Neuronal stem cell (in vitro differentiated cells): ENCODE results near the gene PITX3.
A peak's percentile ranks its signal among the peaks of the same experiment; 100 is the strongest.

ENCODE experiments used
- DNase-seq: peaks from one replicate; pipeline ENCODE4 v3.0.0-alpha.2; 2013; ENCODE audit warnings: low spot score
- H2AFZ ChIP-seq: one replicate; pipeline ENCODE4 v1.6.1; 2013; ENCODE audit warnings: mild to moderate bottlenecking, low read length, inconsistent platforms
- H2AK5ac ChIP-seq: 2 replicates; pipeline ENCODE4 v1.6.1; 2013; ENCODE audit warnings: low read depth, mild to moderate bottlenecking, inconsistent platforms, low read length, moderate library complexity, mixed read lengths
- H2BK120ac ChIP-seq: 2 replicates; pipeline ENCODE4 v1.6.1; 2013; ENCODE audit warnings: low read depth, mild to moderate bottlenecking, inconsistent platforms, low read length, moderate library complexity, mixed read lengths
- H2BK12ac ChIP-seq: one replicate; pipeline ENCODE4 v1.6.1; 2013; ENCODE audit warnings: low read length, inconsistent platforms
- H2BK15ac ChIP-seq: 2 replicates; pipeline ENCODE4 v1.6.1; 2013; ENCODE audit warnings: mild to moderate bottlenecking, low read length, inconsistent platforms, mixed read lengths
- H2BK5ac ChIP-seq: one replicate; pipeline ENCODE4 v1.6.1; 2013; ENCODE audit warnings: inconsistent platforms, mild to moderate bottlenecking, low read length, moderate library complexity
- H3K14ac ChIP-seq: one replicate; pipeline ENCODE4 v1.6.1; 2013; ENCODE audit warnings: low read length, inconsistent platforms
- H3K18ac ChIP-seq: 2 replicates; pipeline ENCODE4 v1.6.1; 2013; ENCODE audit warnings: low read length, inconsistent platforms
- H3K23ac ChIP-seq: 2 replicates; pipeline ENCODE4 v1.6.1; 2013; ENCODE audit warnings: low read depth, mild to moderate bottlenecking, mixed read lengths, low read length, inconsistent platforms; ENCODE audit not compliant: poor library complexity
- H3K27ac ChIP-seq: replicated peaks from 3 replicates; pipeline ENCODE4 v1.5.1; 2013; ENCODE audit warnings: low read length, inconsistent platforms
- H3K27me3 ChIP-seq, 3 experiments: 2 replicates each; pipeline ENCODE4 v1.6.1; 2013; ENCODE audit warnings: low read length in 3 of 3, mild to moderate bottlenecking in 2 of 3, inconsistent platforms in 1 of 3, low read depth in 1 of 3, mixed read lengths in 1 of 3, moderate library complexity in 1 of 3; ENCODE audit not compliant: control insufficient read depth in 3 of 3, insufficient read depth in 3 of 3
- H3K36me3 ChIP-seq, 2 donors: replicated peaks in 1 of 2; 2 replicates each; pipeline ENCODE4 v1.6.1; 2013; ENCODE audit warnings: low read length in 2 of 2; ENCODE audit not compliant: control insufficient read depth in 2 of 2, insufficient read depth in 2 of 2
- H3K4ac ChIP-seq: 2 replicates; pipeline ENCODE4 v1.6.1; 2013; ENCODE audit warnings: inconsistent platforms, mild to moderate bottlenecking, low read length, moderate library complexity
- H3K4me1 ChIP-seq, 2 donors: 1 replicate in 1 of 2; 2 replicates in 1 of 2; pipeline ENCODE4 v1.6.1; 2013; ENCODE audit warnings: low read length in 2 of 2, low read depth in 1 of 2; ENCODE audit not compliant: control insufficient read depth in 2 of 2, insufficient read depth in 1 of 2
- H3K4me2 ChIP-seq: one replicate; pipeline ENCODE4 v1.6.1; 2013; ENCODE audit warnings: mild to moderate bottlenecking, low read length, inconsistent platforms; ENCODE audit not compliant: insufficient read depth, poor library complexity, severe bottlenecking
- H3K4me3 ChIP-seq, 2 donors: 2 replicates each; pipeline ENCODE4 v1.5.1; 2013; ENCODE audit warnings: low read length in 2 of 2, mild to moderate bottlenecking in 2 of 2, inconsistent platforms in 1 of 2, moderate library complexity in 1 of 2
- H3K79me1 ChIP-seq: one replicate; pipeline ENCODE4 v1.6.1; 2013; ENCODE audit warnings: low read depth, mild to moderate bottlenecking, inconsistent platforms, low read length, moderate library complexity
- H3K9ac ChIP-seq: one replicate; pipeline ENCODE4 v1.6.1; 2013; ENCODE audit warnings: mild to moderate bottlenecking, low read depth, low read length, inconsistent platforms; ENCODE audit not compliant: poor library complexity
- H3K9me3 ChIP-seq, 2 donors: replicated peaks in 1 of 2; 2 replicates each; pipeline versions ENCODE3 to v1.6.1; 2013; ENCODE audit warnings: low read length in 2 of 2, mild to moderate bottlenecking in 2 of 2, inconsistent platforms in 1 of 2, low read depth in 1 of 2, mixed read lengths in 1 of 2, moderate library complexity in 1 of 2; ENCODE audit not compliant: control insufficient read depth in 2 of 2, insufficient read depth in 1 of 2
- H4K8ac ChIP-seq: one replicate; pipeline ENCODE4 v1.6.1; 2013; ENCODE audit warnings: low read depth, mild to moderate bottlenecking, inconsistent platforms, low read length, moderate library complexity
- H4K91ac ChIP-seq: one replicate; pipeline ENCODE4 v1.6.1; 2013; ENCODE audit warnings: low read length, low read depth, mild to moderate bottlenecking, inconsistent platforms; ENCODE audit not compliant: poor library complexity
- WGBS, 2 donors: extraction: QIAGEN DNeasy Blood & Tissue Kit; methylation state at CpG; one replicate each; pipeline ENCODE4 v1.1.7; 2013; ENCODE audit warnings: missing lambda C conversion rate in 2 of 2, mixed read lengths in 1 of 2; ENCODE audit not compliant: insufficient read length in 2 of 2, insufficient replicate concordance in 1 of 2; ENCODE audit errors: extremely low coverage in 2 of 2; 5-methylcytosine and 5-hydroxymethylcytosine counted together

The PITX3 gene

DNA sequence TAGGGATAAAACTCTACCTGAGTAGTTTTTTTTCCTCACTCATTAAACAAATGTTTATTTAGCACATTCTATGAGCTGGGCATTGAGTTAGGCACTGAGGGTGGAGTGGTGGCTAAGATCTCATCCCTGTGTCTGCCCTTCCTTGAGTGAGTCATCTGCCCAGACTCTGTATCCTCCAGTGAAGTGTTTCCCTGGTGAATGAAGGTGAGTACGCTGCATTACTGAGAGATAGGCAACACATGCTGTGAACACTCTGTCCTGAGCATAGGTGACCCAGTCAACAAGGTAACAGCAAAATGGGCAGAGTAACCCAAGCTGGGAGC is 5.8 kb downstream of the PITX3 start:
- Histone ChIP-seq H3K23ac (no peak overlapping the region), H3K14ac (no peak overlapping the region), H3K9me3 (peaks cover 0 to 2% of the 10 kb centered on the region in 2 donors), H3K4ac (no peak overlapping the region), H3K36me3 (no peaks in the 10 kb centered on the region), H2BK12ac (no peak overlapping the region), H3K79me1 (no peaks in the 10 kb centered on the region), H2BK15ac (no peak overlapping the region), H3K27me3 (peaks cover 17 to 97% (median 66%) of the 10 kb centered on the region in 3 experiments), H3K4me1 (peaks cover 1 to 7% of the 10 kb centered on the region in 2 donors), H2BK5ac (no peak overlapping the region), H4K8ac (no peak overlapping the region), H4K91ac (no peak overlapping the region), H3K4me2 (no peak overlapping the region), H3K4me3 (no peak overlapping the region), H3K18ac (no peak overlapping the region), H2BK120ac (no peak overlapping the region), H3K27ac (no peak overlapping the region), H2AK5ac (no peak overlapping the region), H3K9ac (no peak overlapping the region), H2AFZ (no peak overlapping the region)
- no peak for DNase-seq
- no CpG with 5 or more reads among the region's 1 CpG for WGBS, 2 donors

DNA sequence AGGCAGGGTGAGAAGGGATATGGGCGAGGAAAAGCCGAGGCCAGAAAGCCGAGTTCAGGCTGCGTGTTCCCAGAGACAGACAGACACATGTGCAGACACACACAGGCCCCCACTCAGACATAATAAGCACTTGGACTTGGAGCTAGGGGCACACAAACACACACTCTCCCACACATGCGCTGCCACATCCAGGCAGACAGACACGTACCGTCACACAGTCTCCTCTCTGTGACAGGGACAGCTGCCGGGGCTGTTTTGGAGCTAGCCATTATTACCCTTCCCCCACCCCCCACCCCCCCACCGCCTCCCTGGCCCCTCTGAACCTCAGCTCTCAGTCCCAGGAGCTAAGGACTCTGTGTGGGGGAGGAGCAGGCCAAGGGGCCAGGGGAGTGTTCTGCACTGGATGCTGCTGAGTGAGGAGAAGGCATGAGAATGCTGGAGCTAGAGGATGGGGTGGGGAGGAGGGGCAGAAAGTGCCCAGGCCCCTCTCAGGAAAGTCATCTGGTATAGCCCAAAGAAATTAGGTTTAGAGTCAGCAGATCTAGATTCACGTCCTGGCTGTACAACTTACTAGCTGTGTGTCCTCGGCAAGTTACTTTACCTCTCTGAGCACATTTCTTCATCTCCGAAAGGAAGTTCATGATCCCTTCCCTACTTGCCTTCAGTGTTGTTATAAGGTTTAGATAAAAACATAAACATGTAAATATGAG is 6.3 kb downstream of the PITX3 start:
- WGBS, 2 donors, result no CpG with 5 or more reads among the region's 12 CpGs
- H3K23ac ChIP-seq, result no peak overlapping the region
- no peak for DNase-seq

DNA sequence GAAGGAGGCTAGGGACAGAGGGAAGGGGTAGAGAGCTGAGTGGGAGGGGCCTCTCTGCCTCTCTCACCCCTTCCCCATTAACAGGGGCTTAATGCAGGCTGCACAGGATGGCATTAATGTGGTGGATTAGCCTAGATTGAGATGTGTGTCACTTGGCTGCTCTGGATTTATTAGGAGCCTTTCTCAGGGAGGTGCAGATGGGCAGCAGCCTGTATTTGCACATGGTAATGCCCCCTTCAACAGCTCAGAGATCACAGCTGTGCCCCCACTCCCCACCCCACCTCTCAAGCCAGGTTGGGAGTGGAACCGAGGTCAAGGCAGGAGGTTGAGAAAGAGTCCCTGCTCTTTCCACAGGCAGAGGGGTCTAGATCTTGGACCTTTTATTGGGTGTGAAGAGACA is 7.3 kb downstream of the PITX3 start:
- Histone ChIP-seq H3K4me3 (no peak overlapping the region), H3K9ac (no peak overlapping the region), H4K91ac (no peak overlapping the region), H3K27ac (no peak overlapping the region), H3K4me2 (no peak overlapping the region), H2BK120ac (no peak overlapping the region), H2BK12ac (no peak overlapping the region), H2BK5ac (no peak overlapping the region), H3K4me1 (peaks cover 6 to 9% of the 10 kb centered on the region in 2 donors), H3K9me3 (no peaks in the 10 kb centered on the region), H3K4ac (no peak overlapping the region), H3K36me3 (no peaks in the 10 kb centered on the region), H3K14ac (no peak overlapping the region), H3K79me1 (no peaks in the 10 kb centered on the region), H4K8ac (no peak overlapping the region), H3K27me3 (peaks cover 11 to 91% (median 64%) of the 10 kb centered on the region in 3 experiments), H2AFZ (no peak overlapping the region), H2BK15ac (no peak overlapping the region), H2AK5ac (no peak overlapping the region), H3K23ac (no peak overlapping the region), H3K18ac (no peak overlapping the region)
- no CpG with 5 or more reads among the region's 1 CpG for WGBS, 2 donors
- no peak for DNase-seq

More for the DNA sequence above, 6.3 kb downstream of the PITX3 start:
- Histone ChIP-seq H3K14ac (peak overlapping the region; percentile 85), H3K27ac (no peak overlapping the region), H2BK12ac (peak overlapping the region; percentile 78), H3K4me2 (no peak overlapping the region), H2BK15ac (no peak overlapping the region), H3K79me1 (no peaks in the 10 kb centered on the region), H2AK5ac (no peak overlapping the region), H4K8ac (no peak overlapping the region), H2BK5ac (no peak overlapping the region), H2AFZ (no peak overlapping the region), H2BK120ac (no peak overlapping the region), H3K27me3 (peaks cover 13 to 97% (median 66%) of the 10 kb centered on the region in 3 experiments), H3K9ac (no peak overlapping the region), H4K91ac (no peak overlapping the region), H3K4me3 (no peak overlapping the region), H3K9me3 (peaks cover 0 to 2% of the 10 kb centered on the region in 2 donors), H3K18ac (peak overlapping the region; percentile 61), H3K36me3 (no peaks in the 10 kb centered on the region), H3K4me1 (peaks cover 4 to 6% of the 10 kb centered on the region in 2 donors), H3K4ac (no peak overlapping the region)

DNA sequence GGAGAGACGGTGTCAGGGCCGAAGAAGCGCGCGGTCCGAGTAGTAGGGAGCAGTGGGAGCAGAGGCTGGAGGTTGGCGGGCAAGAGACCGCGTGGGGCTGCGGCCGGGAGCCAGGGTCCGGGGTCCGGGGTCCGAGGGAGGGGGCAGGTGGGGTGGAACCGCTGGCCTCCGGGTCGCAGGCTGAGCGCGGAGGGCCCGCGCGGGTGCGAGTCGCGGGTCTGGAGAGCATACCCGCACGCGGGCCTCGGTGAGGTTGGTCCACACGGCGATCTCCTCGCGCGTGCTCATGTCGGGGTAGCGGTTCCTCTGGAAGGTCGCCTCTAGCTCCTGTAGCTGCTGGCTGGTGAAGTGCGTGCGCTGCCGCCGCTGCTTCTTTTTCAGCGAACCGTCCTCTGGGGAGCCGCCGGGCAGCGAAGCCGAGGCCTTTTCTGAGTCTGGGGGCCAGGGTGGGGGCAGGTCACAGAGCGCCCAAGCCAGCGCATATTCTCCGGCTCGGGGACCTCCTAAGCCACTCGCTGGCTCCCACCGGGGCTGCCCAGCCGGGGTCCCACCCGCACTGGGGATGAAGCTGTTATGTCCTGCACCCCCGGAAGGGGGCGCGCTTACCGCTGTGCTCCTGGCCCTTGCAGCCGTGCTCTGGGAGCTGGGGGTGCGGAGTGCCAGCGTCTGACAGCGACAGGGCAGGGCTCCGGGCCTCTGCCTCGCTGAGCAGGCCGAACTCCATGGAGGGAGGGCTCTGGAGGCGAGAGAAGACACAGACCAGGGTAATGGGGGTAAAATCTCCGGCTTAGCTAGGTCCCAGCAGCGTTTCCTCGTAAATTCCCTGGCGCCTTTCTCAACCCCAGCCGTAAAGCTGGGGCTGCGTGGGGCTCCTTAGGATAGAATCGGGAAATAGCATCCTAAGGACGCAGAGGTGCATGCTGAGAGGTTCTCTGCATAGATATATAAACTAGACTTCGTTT is 9.7 kb downstream of the PITX3 start:
- Histone ChIP-seq H2BK12ac (no peak overlapping the region), H3K27me3 (peaks cover 15 to 92% (median 72%) of the 10 kb centered on the region in 3 experiments), H3K4me2 (peak overlapping the region; percentile 96), H3K9me3 (peaks cover 0 to 1% of the 10 kb centered on the region in 2 donors), H3K9ac (no peak overlapping the region), H2BK5ac (no peak overlapping the region), H3K79me1 (no peaks in the 10 kb centered on the region), H2BK120ac (no peak overlapping the region), H3K14ac (no peak overlapping the region), H4K91ac (no peak overlapping the region), H2AFZ (peak overlapping the region; percentile 94), H2BK15ac (no peak overlapping the region), H3K27ac (no peak overlapping the region), H4K8ac (peak overlapping the region; percentile 54), H3K23ac (peak overlapping the region; percentile 89), H3K4ac (no peak overlapping the region), H3K4me1 (peaks cover 6 to 9% of the 10 kb centered on the region in 2 donors), H3K4me3 (peak overlapping the region; percentile 31 to 74), H3K36me3 (no peaks in the 10 kb centered on the region), H3K18ac (peak overlapping the region; percentile 81), H2AK5ac (peak overlapping the region; percentile 71)
- no CpG with 5 or more reads among the region's 76 CpGs for WGBS, 2 donors
- no peak for DNase-seq
